ENCODE results near the gene SEC14L5.

Gene SEC14L5

GRCh38 chr16:5003211-5003610, 45.1 kb downstream of the SEC14L5 start:
- H3K9me2 ChIP-seq (replicated peaks; ENCODE audit: insufficient read depth, low read length): no peaks in the 10 kb centered on the region
- no peaks in the 10 kb centered on the region for H3K4me1 ChIP-seq (ENCODE audit: low read length)
- DNase-seq: no peak
- no peaks in the 10 kb centered on the region for H3K36me3 ChIP-seq (replicated peaks; ENCODE audit: insufficient read depth, low read length)
- H3K27ac ChIP-seq (ENCODE audit: low read length): no peak overlapping the region
- no peak overlapping the region for H3K4me3 ChIP-seq (ENCODE audit: low read length)
- no peaks in the 10 kb centered on the region for H4K20me1 ChIP-seq (ENCODE audit: insufficient read depth, low read length)
- no peaks in the 10 kb centered on the region for H3K9me3 ChIP-seq (replicated peaks; ENCODE audit: insufficient read depth, low read length)
- no peaks in the 10 kb centered on the region for H3F3A ChIP-seq (ENCODE audit: insufficient read depth, low read length)
- no peaks in the 10 kb centered on the region for H3K79me2 ChIP-seq (ENCODE audit: low read length)
- H2AFZ ChIP-seq (ENCODE audit: low read length): no peak overlapping the region
- H3K9ac ChIP-seq (ENCODE audit: low read length): no peak overlapping the region
- no peak overlapping the region for H3K4me2 ChIP-seq (ENCODE audit: low read depth, low read length)
- TF ChIP-seq CTCF (IDR thresholded peaks at IDR 0.05; ENCODE audit: low read length) (no peak), EZH2 (optimal IDR thresholded peaks at IDR 0.05; ENCODE audit: low read depth, low read length) (no peak), EZH2phosphoT487 (IDR thresholded peaks at IDR 0.05; ENCODE audit: low read length) (no peak)
- peaks cover 64% of the 10 kb centered on the region for H3K27me3 ChIP-seq (replicated peaks; ENCODE audit: insufficient read depth, low read length)

GRCh38 chr16:5003828-5004227, 45.7 kb downstream of the SEC14L5 start:
- no peaks in the 10 kb centered on the region for H3K9me3 ChIP-seq (replicated peaks; ENCODE audit: insufficient read depth, low read length)
- TF ChIP-seq EZH2 (optimal IDR thresholded peaks at IDR 0.05; ENCODE audit: low read depth, low read length) (no peak), EZH2phosphoT487 (IDR thresholded peaks at IDR 0.05; ENCODE audit: low read length) (no peak), CTCF (IDR thresholded peaks at IDR 0.05; ENCODE audit: low read length) (no peak)
- DNase-seq: no peak
- H3K27ac ChIP-seq (ENCODE audit: low read length): no peak overlapping the region
- H3K9ac ChIP-seq (ENCODE audit: low read length): no peak overlapping the region
- H3K27me3 ChIP-seq (replicated peaks; ENCODE audit: insufficient read depth, low read length): peaks cover 70% of the 10 kb centered on the region
- H3K9me2 ChIP-seq (replicated peaks; ENCODE audit: insufficient read depth, low read length): no peaks in the 10 kb centered on the region
- H3K4me1 ChIP-seq (ENCODE audit: low read length): no peaks in the 10 kb centered on the region
- no peaks in the 10 kb centered on the region for H3K36me3 ChIP-seq (replicated peaks; ENCODE audit: insufficient read depth, low read length)
- no peak overlapping the region for H3K4me3 ChIP-seq (ENCODE audit: low read length)
- H3K79me2 ChIP-seq (ENCODE audit: low read length): no peaks in the 10 kb centered on the region
- no peak overlapping the region for H3K4me2 ChIP-seq (ENCODE audit: low read depth, low read length)
- no peaks in the 10 kb centered on the region for H3F3A ChIP-seq (ENCODE audit: insufficient read depth, low read length)
- no peaks in the 10 kb centered on the region for H4K20me1 ChIP-seq (ENCODE audit: insufficient read depth, low read length)
- no peak overlapping the region for H2AFZ ChIP-seq (ENCODE audit: low read length)

GRCh38 chr16:5004311-5004710, 46.2 kb downstream of the SEC14L5 start:
- Histone ChIP-seq H3K9me3 (replicated peaks; ENCODE audit: insufficient read depth, low read length) (no peaks in the 10 kb centered on the region), H3K27ac (ENCODE audit: low read length) (no peak overlapping the region), H3K9me2 (replicated peaks; ENCODE audit: insufficient read depth, low read length) (no peaks in the 10 kb centered on the region), H3K36me3 (replicated peaks; ENCODE audit: insufficient read depth, low read length) (no peaks in the 10 kb centered on the region), H3K4me3 (ENCODE audit: low read length) (no peak overlapping the region), H2AFZ (ENCODE audit: low read length) (no peak overlapping the region), H3K27me3 (replicated peaks; ENCODE audit: insufficient read depth, low read length) (peaks cover 75% of the 10 kb centered on the region), H3F3A (ENCODE audit: insufficient read depth, low read length) (no peaks in the 10 kb centered on the region), H3K79me2 (ENCODE audit: low read length) (no peaks in the 10 kb centered on the region), H3K9ac (ENCODE audit: low read length) (no peak overlapping the region), H3K4me2 (ENCODE audit: low read depth, low read length) (no peak overlapping the region), H3K4me1 (ENCODE audit: low read length) (no peaks in the 10 kb centered on the region), H4K20me1 (ENCODE audit: insufficient read depth, low read length) (no peaks in the 10 kb centered on the region)
- TF ChIP-seq EZH2phosphoT487 (IDR thresholded peaks at IDR 0.05; ENCODE audit: low read length) (no peak), EZH2 (optimal IDR thresholded peaks at IDR 0.05; ENCODE audit: low read depth, low read length) (no peak), CTCF (IDR thresholded peaks at IDR 0.05; ENCODE audit: low read length) (no peak)
- no peak for DNase-seq

All from MM.1S (cell line).